Hepatocyte (in vitro differentiated cells): ENCODE data around the gene HOXA11. TPM values are rescaled to one million over a fixed set of nuclear protein-coding genes. Genes with fewer than 3 reads are reported as not detected.

Experiments
- DNase-seq: peaks from one replicate; pipeline ENCODE4 v3.0.0-alpha.2; 2016; ENCODE audit warnings: low spot score
- H2AFZ ChIP-seq: fragments of 200-600 bp; sonication (generic); 2 replicates; pipeline ENCODE4 v1.6.0; 2016; ENCODE audit warnings: antibody characterized with exemption, mild to moderate bottlenecking
- H3K27ac ChIP-seq: fragments of 200-600 bp; sonication (generic); 2 replicates; pipeline ENCODE4 v1.5.1; 2016; ENCODE audit warnings: mild to moderate bottlenecking
- H3K27me3 ChIP-seq: fragments of 200-600 bp; sonication (generic); 2 replicates; pipeline ENCODE4 v1.6.1; 2016
- H3K36me3 ChIP-seq: fragments of 200-600 bp; sonication (generic); replicated peaks from 2 replicates; pipeline ENCODE4 v1.5.1; 2016; ENCODE audit warnings: low read depth; ENCODE audit not compliant: insufficient read depth
- H3K4me1 ChIP-seq: fragments of 200-600 bp; sonication (generic); 2 replicates; pipeline ENCODE4 v1.5.1; 2016; ENCODE audit warnings: mild to moderate bottlenecking, moderate library complexity; ENCODE audit not compliant: insufficient read depth
- H3K4me2 ChIP-seq: fragments of 200-600 bp; sonication (generic); 2 replicates; pipeline ENCODE4 v1.6.0; 2016
- H3K4me3 ChIP-seq: fragments of 200-600 bp; sonication (generic); 2 replicates; pipeline ENCODE4 v1.5.1; 2016; ENCODE audit warnings: mild to moderate bottlenecking
- H3K79me2 ChIP-seq: fragments of 200-600 bp; sonication (generic); 2 replicates; pipeline ENCODE4 v1.6.0; 2017; ENCODE audit warnings: mild to moderate bottlenecking
- H3K9me2 ChIP-seq: fragments of 200-600 bp; sonication (generic); replicated peaks from 2 replicates; pipeline ENCODE4 v1.6.0; 2017; ENCODE audit warnings: mild to moderate bottlenecking; ENCODE audit not compliant: insufficient read depth
- H3K9me3 ChIP-seq: fragments of 200-600 bp; sonication (generic); 2 replicates; pipeline ENCODE4 v1.5.1; 2016; ENCODE audit warnings: low read depth, mild to moderate bottlenecking
- H4K20me1 ChIP-seq: fragments of 200-600 bp; sonication (generic); 2 replicates; pipeline ENCODE4 v1.6.0; 2016; ENCODE audit warnings: mild to moderate bottlenecking; ENCODE audit not compliant: insufficient read depth, poor library complexity, severe bottlenecking
- CTCF ChIP-seq: fragments of 200-600 bp; sonication (generic); IDR thresholded peaks from 2 replicates; pipeline ENCODE4 v1.5.1; 2016; ENCODE audit warnings: antibody characterized with exemption, mild to moderate bottlenecking; ENCODE audit not compliant: poor library complexity
- EZH2 ChIP-seq: fragments of 200-600 bp; sonication (generic); IDR thresholded peaks from 2 replicates; pipeline ENCODE4 v1.6.1; 2016; ENCODE audit warnings: antibody characterized with exemption, mild to moderate bottlenecking, borderline replicate concordance
- EZH2phosphoT487 ChIP-seq: fragments of 200-600 bp; sonication (generic); IDR thresholded peaks from one replicate; pipeline ENCODE4 v1.6.1; 2018; ENCODE audit warnings: antibody characterized with exemption, mild to moderate bottlenecking, low read depth, moderate library complexity; ENCODE audit not compliant: unreplicated experiment, severe bottlenecking
- WGBS: methylation state at CpG from one replicate; pipeline ENCODE4 v1.1.6; 2016; ENCODE audit warnings: low lambda C conversion rate; ENCODE audit errors: missing lambda C conversion rate; 5-methylcytosine and 5-hydroxymethylcytosine counted together
- polyA plus RNA-seq: library from polyadenylated mRNA; unstranded; fragments of >200 nt; fragmentation: Nextera tagmentation; extraction: Ambion mirVana; gene quantifications from 2 replicates; pipeline ENCODE4 v1.2.1, GENCODE V29; 2016
- total RNA-seq: library from RNA; depleted of rRNA; stranded (reverse); fragments of >200 nt; gene quantifications from 2 replicates; pipeline ENCODE4 v1.2.3, GENCODE V29; 2014

HOXA11 gene
- total and polyA plus RNA-seq, 2 experiments from 2014 or later: 6.4 to 7.6 TPM

- Histone ChIP-seq H3K4me3 (no peak overlapping the region), H3K27me3 (peaks cover 96% of the 10 kb centered on the region), H3K4me1 (peaks cover 17% of the 10 kb centered on the region), H3K36me3 (no peaks in the 10 kb centered on the region), H4K20me1 (no peaks in the 10 kb centered on the region), H3K9me3 (no peaks in the 10 kb centered on the region), H3K27ac (no peak overlapping the region), H3K9me2 (no peaks in the 10 kb centered on the region), H2AFZ (no peak overlapping the region), H3K79me2 (no peaks in the 10 kb centered on the region), H3K4me2 (no peak overlapping the region)
- DNase-seq: no peak
- 54% methylated on average over 5 of the region's 5 CpGs for WGBS
- no peak for TF ChIP-seq EZH2phosphoT487
- TF ChIP-seq EZH2: no peak
- TF ChIP-seq CTCF: no peak
These were observed 38.4 kb downstream of the HOXA11 start for GRCh38 chr7:27146491-27147198.

- Histone ChIP-seq H3K27ac (no peak overlapping the region), H3K4me1 (peaks cover 17% of the 10 kb centered on the region), H3K36me3 (no peaks in the 10 kb centered on the region), H3K27me3 (peaks cover 96% of the 10 kb centered on the region), H3K4me2 (no peak overlapping the region), H3K4me3 (no peak overlapping the region), H3K9me2 (no peaks in the 10 kb centered on the region), H3K79me2 (no peaks in the 10 kb centered on the region), H2AFZ (no peak overlapping the region), H4K20me1 (no peaks in the 10 kb centered on the region), H3K9me3 (no peaks in the 10 kb centered on the region)
- no peak for DNase-seq
- no peak for TF ChIP-seq EZH2
- no peak for TF ChIP-seq EZH2phosphoT487
- TF ChIP-seq CTCF: no peak
- WGBS: 71% methylated on average over 11 of the region's 11 CpGs
These were observed 39.1 kb downstream of the HOXA11 start for GRCh38 chr7:27145914-27146412.

GRCh38 chr7:27145165-27145913, 39.7 kb downstream of the HOXA11 start:
- H3K9me2 ChIP-seq: no peaks in the 10 kb centered on the region
- 63% methylated on average over 44 of the region's 47 CpGs for WGBS
- H4K20me1 ChIP-seq: no peaks in the 10 kb centered on the region
- no peak overlapping the region for H3K4me2 ChIP-seq
- H2AFZ ChIP-seq: no peak overlapping the region
- H3K27ac ChIP-seq: no peak overlapping the region
- no peaks in the 10 kb centered on the region for H3K79me2 ChIP-seq
- no peak for TF ChIP-seq EZH2
- TF ChIP-seq EZH2phosphoT487: no peak
- TF ChIP-seq CTCF: no peak
- H3K4me1 ChIP-seq: peaks cover 13% of the 10 kb centered on the region
- no peaks in the 10 kb centered on the region for H3K9me3 ChIP-seq
- no peak for DNase-seq
- no peaks in the 10 kb centered on the region for H3K36me3 ChIP-seq
- peaks cover 99% of the 10 kb centered on the region for H3K27me3 ChIP-seq
- no peak overlapping the region for H3K4me3 ChIP-seq
